Mesendoderm (in vitro differentiated cells): ENCODE results near the gene CDK19.
A peak's percentile ranks its signal among the peaks of the same experiment; 100 is the strongest.

Experiments
- DNase-seq: peaks from one replicate; pipeline ENCODE4 v3.0.0; 2013
- H2AK5ac ChIP-seq: 2 replicates; pipeline ENCODE4 v1.6.1; 2013; ENCODE audit warnings: low read length, inconsistent platforms
- H2BK120ac ChIP-seq: 2 replicates; pipeline ENCODE4 v1.6.1; 2013; ENCODE audit warnings: low read depth, mild to moderate bottlenecking, low read length, moderate library complexity, mixed read lengths
- H2BK15ac ChIP-seq: replicated peaks from 2 replicates; pipeline ENCODE4 v1.6.1; 2013; ENCODE audit warnings: low read depth, mild to moderate bottlenecking, moderate library complexity
- H2BK5ac ChIP-seq: 2 replicates; pipeline ENCODE4 v1.6.1; 2013; ENCODE audit warnings: low read length, inconsistent platforms
- H3K18ac ChIP-seq: 2 replicates; pipeline ENCODE4 v1.6.1; 2013; ENCODE audit warnings: mild to moderate bottlenecking, low read length, mixed read lengths
- H3K23ac ChIP-seq: one replicate; pipeline ENCODE4 v1.6.1; 2013; ENCODE audit warnings: low read length
- H3K27ac ChIP-seq: 2 replicates; pipeline ENCODE4 v1.5.1; 2013; ENCODE audit warnings: low read depth, mild to moderate bottlenecking, inconsistent platforms, low read length, moderate library complexity
- H3K27me3 ChIP-seq: 2 replicates; pipeline ENCODE4 v1.6.1; 2013; ENCODE audit warnings: low read length, control low read depth, mild to moderate bottlenecking, inconsistent platforms; ENCODE audit not compliant: insufficient read depth, poor library complexity
- H3K36me3 ChIP-seq: 2 replicates; pipeline ENCODE4 v1.6.1; 2013; ENCODE audit warnings: low read length, inconsistent platforms; ENCODE audit not compliant: control insufficient read depth, insufficient read depth
- H3K4ac ChIP-seq: one replicate; pipeline ENCODE4 v1.6.1; 2013; ENCODE audit warnings: low read depth, mild to moderate bottlenecking, low read length, moderate library complexity
- H3K4me1 ChIP-seq: 2 replicates; pipeline ENCODE4 v1.6.1; 2013; ENCODE audit warnings: low read depth, low read length, inconsistent platforms; ENCODE audit not compliant: control insufficient read depth
- H3K4me2 ChIP-seq: 2 replicates; pipeline ENCODE4 v1.6.1; 2013; ENCODE audit warnings: low read length
- H3K4me3 ChIP-seq: 2 replicates; pipeline ENCODE4 v1.5.1; 2013; ENCODE audit warnings: mild to moderate bottlenecking, low read length
- H3K56ac ChIP-seq: one replicate; pipeline ENCODE4 v1.6.1; 2013; ENCODE audit warnings: low read length
- H3K79me1 ChIP-seq: 2 replicates; pipeline ENCODE4 v1.6.1; 2013; ENCODE audit warnings: low read length, inconsistent platforms
- H3K79me2 ChIP-seq: 2 replicates; pipeline ENCODE4 v1.6.1; 2013; ENCODE audit warnings: mild to moderate bottlenecking, low read length; ENCODE audit not compliant: control insufficient read depth, insufficient read depth
- H3K9ac ChIP-seq: 2 replicates; pipeline ENCODE4 v1.6.1; 2013; ENCODE audit warnings: low read length, inconsistent platforms
- H4K5ac ChIP-seq: one replicate; pipeline ENCODE4 v1.6.1; 2013; ENCODE audit warnings: low read length
- H4K8ac ChIP-seq: one replicate; pipeline ENCODE4 v1.6.1; 2013; ENCODE audit warnings: low read depth, mild to moderate bottlenecking, control low read depth, low read length, moderate library complexity
- WGBS: extraction: QIAGEN DNeasy Blood & Tissue Kit; methylation state at CpG from one replicate; pipeline ENCODE4 v1.1.7; 2013; ENCODE audit warnings: low lambda C conversion rate, missing lambda C conversion rate; ENCODE audit not compliant: insufficient coverage; ENCODE audit errors: extremely low coverage; 5-methylcytosine and 5-hydroxymethylcytosine counted together

The CDK19 gene

DNA sequence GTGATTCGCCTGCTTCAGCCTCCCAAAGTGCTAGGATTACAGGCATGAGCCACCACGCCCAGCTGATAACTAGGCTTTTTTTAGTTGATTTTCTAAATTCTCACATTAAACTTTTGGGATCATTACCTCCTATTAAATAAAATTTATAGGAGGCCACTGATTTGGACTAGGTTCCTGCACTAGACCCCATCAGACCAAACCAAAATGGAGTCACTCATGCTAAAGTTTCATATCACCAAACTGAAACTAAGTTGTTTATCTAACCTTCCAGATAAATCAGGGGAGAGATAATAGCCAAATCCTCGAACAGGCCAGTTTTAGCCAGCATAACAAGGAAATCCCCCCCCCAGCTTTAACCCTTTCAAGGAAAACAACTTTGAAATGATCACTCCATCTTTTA is 240.5 kb downstream of the CDK19 start:
- peak; percentile 10 for DNase-seq
- H3K27ac ChIP-seq: no peak overlapping the region
- H3K23ac ChIP-seq: no peak overlapping the region
- WGBS: no CpG with 5 or more reads among the region's 3 CpGs
- no peaks in the 10 kb centered on the region for H3K79me1 ChIP-seq
- H4K5ac ChIP-seq: no peak overlapping the region
- no peak overlapping the region for H2AK5ac ChIP-seq
- H3K79me2 ChIP-seq: no peaks in the 10 kb centered on the region
- H3K4me2 ChIP-seq: no peak overlapping the region
- H3K9ac ChIP-seq: no peak overlapping the region
- H2BK120ac ChIP-seq: no peak overlapping the region
- no peak overlapping the region for H2BK15ac ChIP-seq
- no peak overlapping the region for H4K8ac ChIP-seq
- no peaks in the 10 kb centered on the region for H3K27me3 ChIP-seq
- no peak overlapping the region for H3K18ac ChIP-seq
- H3K36me3 ChIP-seq: no peaks in the 10 kb centered on the region
- no peak overlapping the region for H2BK5ac ChIP-seq
- no peak overlapping the region for H3K4ac ChIP-seq
- no peak overlapping the region for H3K56ac ChIP-seq
- no peak overlapping the region for H3K4me3 ChIP-seq
- H3K4me1 ChIP-seq: no peaks in the 10 kb centered on the region

GRCh38 chr6:110573537-110573936 is 241.7 kb downstream of the CDK19 start:
- Histone ChIP-seq H3K4me3 (no peak overlapping the region), H3K36me3 (no peaks in the 10 kb centered on the region), H3K27me3 (no peaks in the 10 kb centered on the region), H4K5ac (no peak overlapping the region), H3K79me2 (no peaks in the 10 kb centered on the region), H2BK5ac (no peak overlapping the region), H3K27ac (no peak overlapping the region), H4K8ac (no peak overlapping the region), H3K18ac (no peak overlapping the region), H3K4ac (no peak overlapping the region), H3K9ac (no peak overlapping the region), H3K4me2 (no peak overlapping the region), H3K4me1 (no peaks in the 10 kb centered on the region), H2BK120ac (no peak overlapping the region), H3K79me1 (no peaks in the 10 kb centered on the region), H3K23ac (no peak overlapping the region), H3K56ac (no peak overlapping the region), H2AK5ac (no peak overlapping the region), H2BK15ac (no peak overlapping the region)
- no CpG with 5 or more reads among the region's 2 CpGs for WGBS
- DNase-seq: no peak

DNA sequence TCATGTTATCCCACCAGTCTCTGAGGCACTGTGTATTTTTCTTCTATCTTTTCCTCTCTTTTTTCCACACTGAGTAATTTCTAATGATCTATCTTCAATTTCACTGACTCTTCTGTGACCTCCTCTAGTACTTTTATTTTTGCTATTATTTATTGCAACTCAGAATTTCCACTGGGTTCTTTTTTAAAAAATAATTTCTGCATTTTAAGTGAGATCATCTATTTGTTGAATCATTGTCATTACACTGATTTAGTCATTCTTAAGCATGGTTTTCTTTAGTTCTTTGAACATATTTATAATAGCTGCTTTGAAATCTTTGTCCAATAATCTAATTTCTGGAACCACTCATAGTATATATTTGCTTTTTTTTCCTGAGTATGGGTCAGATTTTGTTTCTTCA is 242.1 kb downstream of the CDK19 start:
- no peak overlapping the region for H2AK5ac ChIP-seq
- no peak overlapping the region for H2BK5ac ChIP-seq
- H3K36me3 ChIP-seq: no peaks in the 10 kb centered on the region
- H4K8ac ChIP-seq: no peak overlapping the region
- no peaks in the 10 kb centered on the region for H3K79me1 ChIP-seq
- H4K5ac ChIP-seq: no peak overlapping the region
- no peak overlapping the region for H3K56ac ChIP-seq
- no peak overlapping the region for H3K4me3 ChIP-seq
- H2BK120ac ChIP-seq: no peak overlapping the region
- no peaks in the 10 kb centered on the region for H3K79me2 ChIP-seq
- no peak overlapping the region for H3K4ac ChIP-seq
- no peaks in the 10 kb centered on the region for H3K4me1 ChIP-seq
- no peak overlapping the region for H3K4me2 ChIP-seq
- H3K23ac ChIP-seq: no peak overlapping the region
- H2BK15ac ChIP-seq: no peak overlapping the region
- no peak for DNase-seq
- H3K9ac ChIP-seq: no peak overlapping the region
- H3K27ac ChIP-seq: no peak overlapping the region
- no peaks in the 10 kb centered on the region for H3K27me3 ChIP-seq
- no peak overlapping the region for H3K18ac ChIP-seq

GRCh38 chr6:110567957-110568696 is 247.1 kb downstream of the CDK19 start:
- no peak overlapping the region for H2BK120ac ChIP-seq
- H3K56ac ChIP-seq: no peak overlapping the region
- no peak overlapping the region for H2BK15ac ChIP-seq
- H2AK5ac ChIP-seq: no peak overlapping the region
- no peak overlapping the region for H3K18ac ChIP-seq
- no peaks in the 10 kb centered on the region for H3K36me3 ChIP-seq
- H3K9ac ChIP-seq: no peak overlapping the region
- no peak overlapping the region for H2BK5ac ChIP-seq
- H3K4me3 ChIP-seq: no peak overlapping the region
- WGBS: no CpG with 5 or more reads among the region's 7 CpGs
- no peak overlapping the region for H3K4me2 ChIP-seq
- no peaks in the 10 kb centered on the region for H3K27me3 ChIP-seq
- H3K23ac ChIP-seq: no peak overlapping the region
- H3K4ac ChIP-seq: no peak overlapping the region
- DNase-seq: no peak
- H4K8ac ChIP-seq: no peak overlapping the region
- no peaks in the 10 kb centered on the region for H3K79me2 ChIP-seq
- H4K5ac ChIP-seq: no peak overlapping the region
- H3K79me1 ChIP-seq: no peaks in the 10 kb centered on the region
- no peak overlapping the region for H3K27ac ChIP-seq
- H3K4me1 ChIP-seq: no peaks in the 10 kb centered on the region

GRCh38 chr6:110566346-110567125 is 248.7 kb downstream of the CDK19 start:
- Histone ChIP-seq H3K79me2 (no peaks in the 10 kb centered on the region), H3K4me2 (no peak overlapping the region), H3K4me3 (no peak overlapping the region), H3K36me3 (no peaks in the 10 kb centered on the region), H3K56ac (no peak overlapping the region), H2BK5ac (no peak overlapping the region), H2AK5ac (no peak overlapping the region), H4K8ac (no peak overlapping the region), H3K23ac (no peak overlapping the region), H4K5ac (no peak overlapping the region), H3K79me1 (no peaks in the 10 kb centered on the region), H3K27me3 (no peaks in the 10 kb centered on the region), H3K9ac (no peak overlapping the region), H3K4me1 (no peaks in the 10 kb centered on the region), H2BK120ac (no peak overlapping the region), H2BK15ac (no peak overlapping the region), H3K4ac (no peak overlapping the region), H3K27ac (no peak overlapping the region), H3K18ac (no peak overlapping the region)
- DNase-seq: no peak
- no CpG with 5 or more reads among the region's 7 CpGs for WGBS
